LNCAP (cell line): ENCODE data around the gene TNPO2.

ENCODE experiments used
- CTCF ChIP-seq: fragments of 450-650 bp; IDR thresholded peaks from 2 replicates; pipeline ENCODE4 v1.5.1; 2017; ENCODE audit warnings: mild to moderate bottlenecking

The TNPO2 gene

GRCh38 chr19:12656899-12657571 is 66.7 kb downstream of the TNPO2 start:
- TF ChIP-seq CTCF, result no peak

GRCh38 chr19:12655546-12655945 is 68.2 kb downstream of the TNPO2 start:
- no peak for TF ChIP-seq CTCF

GRCh38 chr19:12652219-12652618 is 71.5 kb downstream of the TNPO2 start:
- TF ChIP-seq CTCF, result no peak

GRCh38 chr19:12649941-12650340 is 73.8 kb downstream of the TNPO2 start:
- no peak for TF ChIP-seq CTCF
